Thoracic aorta (tissue), 2 donors: Measurements from ENCODE around the gene PLAGL2. TPM values are rescaled to one million over a fixed set of nuclear protein-coding genes. Genes with fewer than 3 reads are reported as not detected.
"Not testable (repeated sequence)": the region's sequence is repeated elsewhere in the genome, so short reads cannot be mapped to it uniquely, and the experiment has no call there.

Source experiments
- ATAC-seq: fragments of 150-250 bp; one replicate; pipeline ENCODE4 v1.8.0; 2017; ENCODE audit warnings: low read depth; ENCODE audit not compliant: insufficient number of reproducible peaks, low FRiP score
- DNase-seq: peaks from one replicate; pipeline ENCODE4 v3.0.0-alpha.2; 2020; ENCODE audit warnings: low spot score
- H3K27ac ChIP-seq, 2 donors: fragments of 200-600 bp; sonication (generic); 1 replicate in 1 of 2; 2 replicates in 1 of 2; pipeline ENCODE4 v1.5.1; 2016; ENCODE audit warnings: mild to moderate bottlenecking in 2 of 2, moderate library complexity in 2 of 2
- H3K27me3 ChIP-seq: fragments of 200-600 bp; sonication (generic); replicated peaks from 2 replicates; pipeline ENCODE4 v1.6.0; 2016; ENCODE audit warnings: mild to moderate bottlenecking; ENCODE audit not compliant: insufficient read depth
- H3K36me3 ChIP-seq: fragments of 200-600 bp; sonication (generic); one replicate; pipeline ENCODE4 v1.5.1; 2016
- H3K4me1 ChIP-seq, 2 donors: fragments of 200-600 bp; sonication (generic); 1 replicate in 1 of 2; 2 replicates in 1 of 2; pipeline versions ENCODE4 v1.5.1 to v1.6.0; 2016; ENCODE audit warnings: low read depth in 2 of 2, mild to moderate bottlenecking in 1 of 2; ENCODE audit not compliant: control insufficient read depth in 1 of 2
- H3K4me3 ChIP-seq: fragments of 200-600 bp; sonication (generic); 2 replicates; pipeline ENCODE4 v1.5.1; 2016; ENCODE audit warnings: mild to moderate bottlenecking
- H3K9me3 ChIP-seq: fragments of 200-600 bp; sonication (generic); 2 replicates; pipeline ENCODE4 v1.5.1; 2016
- CTCF ChIP-seq: fragments of 200-600 bp; sonication (generic); IDR thresholded peaks from one replicate; pipeline ENCODE4 v1.5.1; 2019; ENCODE audit warnings: antibody characterized with exemption
- total RNA-seq, 2 donors: library from RNA; depleted of rRNA; stranded (reverse); fragments of >200 nt; gene quantifications; one replicate each; pipeline versions ENCODE4 v1.1.0 to v1.2.3, GENCODE V29; 2016

Gene PLAGL2
- total RNA-seq, 2 donors from 2014 or later = 3.8 to 7.5 TPM

DNA sequence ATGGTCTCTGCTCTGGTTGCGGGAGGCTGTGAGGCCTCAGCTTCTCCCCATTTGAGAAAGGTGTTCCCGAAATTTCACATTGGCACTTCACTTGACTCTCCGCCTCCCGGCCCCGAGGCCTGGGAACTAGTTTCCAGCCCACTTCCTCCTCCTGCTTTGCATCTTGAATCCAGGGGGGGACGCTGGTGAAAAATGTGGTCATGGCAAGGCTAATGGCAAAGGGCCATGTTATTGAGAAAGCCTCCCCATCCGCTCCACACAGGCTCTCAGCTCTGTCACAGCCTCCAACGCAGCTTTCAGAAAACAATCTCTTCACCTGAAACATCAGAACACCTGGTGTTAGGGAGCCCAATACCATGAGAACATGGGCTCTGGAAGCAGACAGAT is 5.6 kb downstream of the PLAGL2 start:
- peaks cover 15% of the 10 kb centered on the region for H3K36me3 ChIP-seq
- no peak for ATAC-seq
- no peak for DNase-seq
- no peak overlapping the region for H3K4me3 ChIP-seq
- no peak overlapping the region for H3K27ac ChIP-seq
- no peak for TF ChIP-seq CTCF
- peaks cover 22 to 38% of the 10 kb centered on the region in 2 donors for H3K4me1 ChIP-seq
- no peaks in the 10 kb centered on the region for H3K9me3 ChIP-seq
- no peaks in the 10 kb centered on the region for H3K27me3 ChIP-seq

GRCh38 chr20:32201296-32201976 is 6.1 kb downstream of the PLAGL2 start:
- Histone ChIP-seq H3K27me3 (no peaks in the 10 kb centered on the region), H3K27ac (no peak overlapping the region), H3K4me1 (peaks cover 18 to 33% of the 10 kb centered on the region in 2 donors), H3K9me3 (no peaks in the 10 kb centered on the region), H3K4me3 (no peak overlapping the region), H3K36me3 (peaks cover 17% of the 10 kb centered on the region)
- ATAC-seq (no peak), DNase-seq (no peak)
- TF ChIP-seq CTCF = no peak

GRCh38 chr20:32199006-32199405 is 8.5 kb downstream of the PLAGL2 start:
- ATAC-seq (no peak), DNase-seq (no peak)
- no peak overlapping the region for H3K27ac ChIP-seq
- no peak for TF ChIP-seq CTCF
- H3K36me3 ChIP-seq = peaks cover 26% of the 10 kb centered on the region
- peaks cover 0 to 9% of the 10 kb centered on the region in 2 donors for H3K4me1 ChIP-seq
- H3K27me3 ChIP-seq = no peaks in the 10 kb centered on the region
- H3K9me3 ChIP-seq = no peaks in the 10 kb centered on the region
- no peak overlapping the region for H3K4me3 ChIP-seq

GRCh38 chr20:32197136-32197535 is 10.4 kb downstream of the PLAGL2 start:
- DNase-seq, ATAC-seq, H3K9me3 ChIP-seq, H3K27ac ChIP-seq, H3K27me3 ChIP-seq, H3K4me3 ChIP-seq, H3K4me1 ChIP-seq: not testable (repeated sequence)
- H3K36me3 ChIP-seq = peaks cover 26% of the 10 kb centered on the region

DNA sequence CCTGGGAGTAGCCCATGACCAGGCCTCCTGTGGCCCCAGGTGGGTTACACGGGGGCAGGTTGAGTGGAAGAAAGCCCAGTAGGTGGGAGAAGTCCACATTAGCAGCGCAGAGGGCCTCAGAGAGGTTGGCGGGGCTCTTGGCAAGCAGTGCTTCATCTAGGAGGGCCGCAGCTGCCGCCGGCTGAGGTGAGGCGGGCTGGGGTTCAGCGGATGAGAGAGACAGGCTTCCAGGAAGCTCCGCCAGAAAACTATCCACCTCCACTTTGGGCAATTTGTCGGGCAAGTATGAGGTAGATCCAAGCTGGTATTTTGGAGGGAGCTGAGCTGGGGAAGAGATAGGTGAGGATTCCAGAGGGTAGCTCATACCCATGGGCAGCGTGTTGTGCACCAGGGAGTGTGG is 10.9 kb downstream of the PLAGL2 start:
- H3K4me1 ChIP-seq, H3K4me3 ChIP-seq, H3K27me3 ChIP-seq, DNase-seq, ATAC-seq, H3K27ac ChIP-seq, H3K9me3 ChIP-seq: not testable (repeated sequence)
- peaks cover 23% of the 10 kb centered on the region for H3K36me3 ChIP-seq

DNA sequence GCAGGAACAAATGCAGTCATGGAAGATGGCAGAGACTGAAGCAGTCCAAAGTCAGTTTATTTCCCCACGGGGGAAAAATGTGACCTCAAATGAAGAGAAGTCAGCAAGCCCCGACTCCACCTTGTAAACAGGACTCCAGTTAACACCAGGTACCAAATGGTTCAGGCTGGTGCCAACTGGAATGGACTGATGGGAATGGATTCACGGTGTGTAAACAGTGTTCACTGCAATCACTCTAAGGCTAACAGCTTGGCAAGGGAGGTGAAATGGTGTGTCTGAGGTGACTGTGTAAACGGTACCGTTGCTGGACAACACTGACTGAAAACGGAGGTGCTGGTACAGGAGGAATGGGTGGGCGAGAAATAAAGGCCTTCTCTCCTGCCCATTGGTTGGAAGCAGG is 12.0 kb downstream of the PLAGL2 start:
- no peak for TF ChIP-seq CTCF
- Histone ChIP-seq H3K9me3 (no peaks in the 10 kb centered on the region), H3K27me3 (no peaks in the 10 kb centered on the region), H3K4me1 (no peaks in the 10 kb centered on the region), H3K4me3 (no peak overlapping the region), H3K36me3 (peaks cover 19% of the 10 kb centered on the region), H3K27ac (no peak overlapping the region)
- DNase-seq (no peak), ATAC-seq (no peak)
